GOT3 (cell line): ENCODE data around the gene PEAR1.
A peak's percentile ranks its signal among the peaks of the same experiment; 100 is the strongest.

ENCODE experiments used
- DNase-seq: peaks from one replicate; lab custom pipeline; 2025; ENCODE audit warnings: mixed read lengths; lab: John Stamatoyannopoulos, UW

PEAR1 gene

GRCh38 chr1:156882543-156882942 is 11.0 kb upstream of the PEAR1 start:
- DNase-seq, result no peak

DNA sequence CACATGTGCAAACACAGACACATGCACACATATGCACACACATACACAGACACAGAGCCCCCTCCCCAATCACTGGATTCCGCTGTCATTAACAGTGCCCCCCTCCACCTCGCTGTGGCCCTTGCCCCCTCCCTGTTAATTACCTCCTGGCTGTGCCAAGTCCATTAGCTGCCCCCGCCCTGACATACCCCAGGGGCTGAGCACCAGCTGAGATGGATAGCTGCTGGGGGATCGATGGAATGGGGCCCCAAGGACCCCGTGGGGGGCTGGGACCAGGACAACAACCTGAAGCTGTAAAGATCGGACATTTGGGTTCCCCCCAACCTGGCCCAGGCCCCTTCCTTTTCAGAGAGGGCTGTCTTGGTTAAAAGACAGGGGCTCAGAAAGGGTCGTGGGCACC is 9.6 kb upstream of the PEAR1 start:
- DNase-seq, result no peak

DNA sequence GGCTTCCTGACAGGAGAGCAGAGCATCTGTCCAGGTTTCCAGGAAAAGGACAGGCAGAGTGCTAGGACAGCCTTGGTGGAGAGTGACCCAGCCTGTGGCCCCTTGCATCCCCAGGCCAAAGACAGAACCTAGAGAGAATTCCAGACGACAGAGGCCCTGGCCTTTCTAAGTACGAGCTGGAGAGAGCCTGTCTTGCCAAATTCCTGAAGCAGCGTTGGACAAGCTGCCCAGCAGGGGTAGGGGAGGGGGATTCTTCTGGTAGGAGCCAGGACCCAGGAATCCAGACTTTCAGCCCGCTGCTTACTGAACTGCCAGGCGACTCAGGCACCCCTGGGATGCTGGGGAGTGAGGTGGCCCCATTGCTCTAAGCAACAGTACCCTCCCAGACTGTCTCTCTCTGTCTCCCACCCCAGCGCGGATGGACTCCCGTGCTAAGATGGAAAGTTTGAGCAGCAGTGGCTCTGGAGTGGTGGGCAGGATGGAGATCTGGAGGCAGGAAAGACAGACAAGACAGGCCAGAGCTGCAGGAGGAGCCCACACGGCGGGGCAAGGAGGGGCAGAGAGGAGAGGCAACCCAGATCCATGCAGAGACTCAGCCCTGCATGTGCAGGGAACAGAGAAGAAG is 8.8 kb upstream of the PEAR1 start:
- DNase-seq, result no peak

DNA sequence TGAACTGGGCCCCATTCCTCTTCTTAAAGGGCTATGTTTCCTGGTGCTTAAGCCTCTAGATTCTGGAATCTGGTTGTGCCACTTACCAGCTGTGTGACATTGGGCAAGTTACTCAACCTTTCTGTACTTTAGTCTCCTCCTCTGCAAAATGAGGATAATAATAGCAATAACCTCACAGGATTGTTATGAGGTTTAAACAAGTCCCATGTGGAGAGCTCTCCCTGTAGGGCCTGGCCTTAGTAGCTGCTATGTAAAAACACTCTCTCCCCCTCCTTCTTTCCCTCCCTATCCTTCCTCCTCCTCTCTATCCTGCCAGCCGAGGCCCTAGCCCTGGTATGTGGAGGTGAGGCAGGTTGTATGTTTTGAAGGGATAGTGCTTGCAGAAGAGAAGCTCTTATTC is 8.2 kb upstream of the PEAR1 start:
- DNase-seq, result no peak

GRCh38 chr1:156885880-156886355 is 7.6 kb upstream of the PEAR1 start:
- no peak for DNase-seq

DNA sequence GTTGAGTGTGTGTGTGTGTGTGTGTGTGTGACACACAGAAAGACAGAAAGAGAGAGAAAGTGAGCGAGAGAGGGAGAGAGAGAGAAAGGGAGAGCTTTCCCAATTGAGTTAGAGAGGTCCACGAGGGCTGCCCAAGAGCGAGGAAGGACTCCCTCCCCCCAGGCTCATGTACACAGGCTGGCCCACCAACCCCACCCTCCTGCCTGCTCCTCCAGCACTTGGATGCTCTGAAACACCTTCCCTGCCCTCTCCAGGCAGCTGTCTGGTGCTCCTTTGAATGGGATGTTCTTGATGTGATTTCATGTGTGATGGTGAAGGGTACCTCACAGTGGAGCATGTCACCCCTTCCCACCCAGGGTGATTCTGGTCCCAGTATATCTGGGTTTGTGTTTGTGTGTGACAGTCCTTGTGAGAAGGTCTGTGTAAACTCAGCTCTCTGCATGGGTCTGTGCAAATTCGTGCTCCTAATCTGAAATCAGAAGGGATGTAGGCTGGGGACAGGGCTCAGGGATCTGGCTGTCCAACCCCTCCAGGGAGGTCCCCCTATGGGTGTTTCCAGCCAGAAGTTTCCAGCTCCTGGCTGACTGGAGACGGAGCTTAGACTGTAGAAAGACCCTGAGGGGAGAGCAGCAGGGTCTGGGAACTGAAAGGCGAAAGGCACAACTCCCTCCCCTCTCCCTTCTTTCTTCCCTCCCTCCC is 6.8 kb upstream of the PEAR1 start:
- DNase-seq, result no peak

DNA sequence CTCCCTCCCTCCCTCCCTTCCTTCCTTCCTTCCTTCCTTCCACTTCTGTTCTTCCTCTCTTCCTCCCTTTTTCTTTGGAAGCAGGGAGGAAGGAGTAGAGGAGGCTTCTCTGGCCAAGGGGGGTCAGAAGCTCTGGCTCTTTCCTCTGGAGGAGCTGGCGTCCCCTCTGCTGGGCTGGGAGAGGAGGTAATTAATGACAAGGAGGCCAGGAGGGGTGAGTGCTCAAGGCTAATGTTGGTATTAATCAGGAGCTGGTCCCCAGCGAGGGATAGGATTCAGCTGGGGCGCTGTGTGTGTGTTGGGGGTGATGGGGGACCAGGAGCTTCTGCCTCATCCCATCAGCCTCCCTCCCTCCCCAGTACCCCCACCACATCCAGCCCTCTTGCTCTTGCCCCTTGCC is 6.2 kb upstream of the PEAR1 start:
- no peak for DNase-seq

- no peak for DNase-seq
Measured at GRCh38 chr1:156887734-156888133, 5.8 kb upstream of the PEAR1 start.

- no peak for DNase-seq
Measured at GRCh38 chr1:156889802-156890580, 3.5 kb upstream of the PEAR1 start.

DNA sequence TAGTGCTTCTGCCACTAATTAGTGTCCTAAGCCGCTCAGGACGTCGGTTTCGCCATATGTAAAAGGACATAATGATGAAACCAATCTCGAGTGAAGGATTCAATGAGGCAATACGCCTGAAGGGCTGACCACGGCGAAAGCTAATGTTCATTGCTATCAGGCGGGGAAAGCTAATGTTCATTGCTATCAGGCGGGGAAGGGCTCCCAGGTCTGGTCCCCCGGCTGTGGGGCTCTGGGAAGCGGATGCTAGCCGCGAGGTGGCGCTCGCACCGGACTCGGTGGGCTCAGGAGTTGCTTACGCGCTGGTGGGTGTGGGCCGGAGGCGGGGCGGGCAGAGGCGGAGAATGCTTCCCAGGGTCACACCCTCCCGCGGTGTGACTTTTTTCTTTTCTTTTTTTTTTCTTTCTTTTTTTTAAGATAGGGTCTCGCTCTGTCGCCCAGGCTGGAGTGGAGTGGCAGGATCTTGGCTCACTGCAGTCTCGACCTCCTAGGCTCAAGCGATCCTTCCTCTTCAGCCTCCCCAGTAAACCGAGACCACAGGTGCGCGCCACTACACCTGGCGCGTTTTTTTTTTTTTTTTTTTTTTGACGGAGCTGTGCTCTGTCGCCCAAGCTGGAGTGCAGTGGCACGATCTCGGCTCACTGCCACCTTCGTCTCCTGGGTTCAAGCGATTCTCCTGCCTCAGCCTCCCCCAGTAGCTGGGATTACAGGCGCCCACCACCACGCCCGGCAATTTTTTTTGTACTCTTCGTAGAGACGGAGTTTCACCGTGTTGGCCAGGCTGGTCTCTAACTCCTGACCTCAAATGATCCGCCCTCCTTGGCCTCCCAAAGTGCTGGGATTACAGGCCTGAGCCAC is 1.1 kb upstream of the PEAR1 start:
- peak; percentile 57 for DNase-seq

- DNase-seq, result no peak
Measured at GRCh38 chr1:156894001-156894400, 483 bp downstream of the PEAR1 start.

DNA sequence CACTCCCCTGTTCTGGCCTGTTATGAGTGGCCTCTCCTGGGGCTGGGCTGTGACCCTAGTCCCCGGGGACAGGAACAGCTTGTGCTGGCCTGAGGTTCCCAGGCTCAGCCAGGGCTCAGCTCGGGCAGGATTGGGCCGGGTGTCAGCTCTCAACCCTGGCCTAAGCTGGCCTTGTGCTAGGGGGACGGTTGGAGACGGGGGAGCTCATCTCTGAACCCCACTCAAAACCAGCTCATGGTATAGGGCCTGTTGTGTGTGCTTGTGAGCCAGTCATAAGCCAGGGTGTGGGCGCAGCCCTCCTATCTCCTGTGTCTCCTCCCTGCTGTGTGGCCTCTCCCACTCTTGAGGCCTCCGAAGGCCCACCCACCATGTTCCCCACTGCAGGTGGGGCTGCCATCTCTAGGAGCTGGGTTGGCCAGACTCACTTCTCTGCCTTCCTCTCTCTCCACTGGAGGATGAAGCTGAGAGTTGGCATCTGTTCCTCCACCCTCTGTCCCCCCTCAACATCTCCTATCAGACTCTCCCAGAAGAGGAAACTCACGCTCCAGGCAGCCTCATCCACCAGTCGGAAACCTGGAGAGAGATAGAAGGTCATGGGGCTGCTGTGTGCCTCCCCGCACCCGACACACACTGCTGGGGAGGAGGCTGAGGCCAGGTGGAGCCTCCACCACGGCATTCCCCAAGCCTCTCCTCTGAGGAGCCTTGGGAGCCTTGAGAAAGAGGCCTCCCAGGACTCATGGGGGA is 1.4 kb downstream of the PEAR1 start:
- DNase-seq, result no peak

GRCh38 chr1:156895455-156895812 is 1.9 kb downstream of the PEAR1 start:
- DNase-seq, result no peak

GRCh38 chr1:156895927-156896326 is 2.4 kb downstream of the PEAR1 start:
- DNase-seq, result no peak

GRCh38 chr1:156896490-156897033 is 3.0 kb downstream of the PEAR1 start:
- no peak for DNase-seq

GRCh38 chr1:156897078-156897825 is 3.7 kb downstream of the PEAR1 start:
- DNase-seq, result no peak

GRCh38 chr1:156898161-156898566 is 4.6 kb downstream of the PEAR1 start:
- DNase-seq, result no peak

DNA sequence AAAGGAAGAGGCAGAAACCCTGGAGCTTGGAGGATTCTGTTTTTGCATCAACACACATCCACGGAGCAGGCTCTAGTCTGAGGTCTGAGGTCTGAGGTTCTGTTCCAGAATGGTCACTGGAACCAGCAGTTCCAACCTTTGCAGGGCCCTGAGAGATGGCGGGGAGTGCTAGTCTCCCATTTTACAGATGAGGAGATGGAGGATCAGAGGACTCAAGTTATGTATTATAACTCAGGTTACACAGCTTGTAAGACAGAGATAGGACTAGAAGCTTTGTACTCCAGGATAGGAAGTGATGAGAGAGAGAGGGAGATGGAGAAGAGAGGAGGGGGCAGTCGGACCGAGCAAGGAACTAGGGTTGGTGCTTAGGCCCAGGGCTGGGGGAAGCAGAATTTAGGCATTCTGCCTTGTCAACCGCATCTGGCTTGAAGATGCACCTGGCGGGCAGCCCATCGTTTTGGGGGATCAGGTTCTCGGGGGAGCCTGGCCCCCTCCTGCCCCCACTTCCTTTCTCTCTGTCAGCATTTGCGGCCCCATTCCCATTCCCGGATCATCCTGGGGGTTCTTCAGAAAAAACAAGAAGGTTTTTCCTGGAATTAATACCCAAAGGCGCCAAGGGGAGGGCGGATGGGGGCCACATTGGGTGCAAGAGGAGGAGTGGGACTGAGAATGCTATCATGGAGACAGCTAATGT is 5.6 kb downstream of the PEAR1 start:
- DNase-seq, result no peak

DNA sequence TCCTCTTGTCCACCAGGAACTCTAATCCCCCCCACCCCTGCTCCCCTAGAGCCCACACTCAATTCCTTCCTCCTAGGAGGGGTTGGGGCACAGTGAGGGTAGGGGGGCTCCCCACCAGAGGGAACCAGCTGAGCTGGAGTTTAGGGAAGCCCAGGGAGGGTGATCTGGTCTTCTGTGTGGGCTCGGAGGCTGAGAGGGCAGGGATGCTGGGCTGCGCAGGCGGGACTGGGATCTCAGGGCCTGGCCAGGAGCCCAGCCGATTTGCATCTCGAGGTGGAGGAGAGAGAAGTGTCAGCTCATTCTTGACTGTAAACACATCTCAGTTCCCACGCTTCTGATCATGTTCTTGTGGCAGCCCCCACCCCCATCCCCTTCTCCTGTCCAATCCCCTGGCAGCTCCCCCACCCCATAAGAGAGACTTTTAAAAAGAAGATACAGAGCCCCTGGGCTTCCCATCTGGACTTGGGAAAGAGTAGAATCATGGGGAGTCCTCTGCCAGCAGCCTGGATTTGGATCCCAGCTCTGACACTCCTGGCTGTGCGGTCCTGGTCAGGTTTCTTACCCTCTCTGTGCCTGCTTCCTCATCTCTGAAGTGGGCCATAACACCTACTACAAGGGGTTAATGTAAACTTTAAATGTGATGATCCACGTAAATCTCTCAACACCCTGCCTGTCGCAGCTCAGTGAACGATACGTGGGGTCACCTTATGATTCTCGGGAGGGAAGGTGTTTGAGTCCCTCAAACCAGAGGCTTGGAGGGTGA is 6.6 kb downstream of the PEAR1 start:
- DNase-seq, result no peak
